ENCODE measurements around the gene WNT10A. TPM values are rescaled to one million over a fixed set of nuclear protein-coding genes. Genes with fewer than 3 reads are reported as not detected.

The WNT10A gene
- total RNA-seq, 1 donor from 2014 or later = not detected

DNA sequence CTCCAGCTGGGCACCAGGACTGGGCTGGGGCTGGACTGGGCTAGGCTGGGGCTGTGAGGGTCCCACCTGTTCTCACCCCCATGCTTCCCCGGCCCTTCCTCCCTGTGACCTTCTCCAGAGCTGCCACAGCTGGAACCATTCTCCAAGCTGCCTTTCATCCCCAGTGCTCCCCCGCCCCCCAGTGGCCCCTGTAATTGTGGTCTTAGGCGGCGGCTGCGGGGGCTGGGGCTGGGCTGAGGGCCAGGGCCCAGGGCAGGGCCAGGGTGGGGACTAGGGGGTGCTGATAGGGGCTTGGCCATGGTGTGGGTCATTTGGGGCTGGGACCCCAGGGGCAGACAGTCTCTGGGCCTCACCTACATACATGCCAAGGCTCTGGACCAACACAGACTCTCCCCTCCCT, 2.8 kb upstream of the WNT10A start:
- Histone ChIP-seq H3K4me2 (peak overlapping the region; percentile 69), H3K4me3 (no peak overlapping the region), H3K79me2 (ENCODE audit: low read depth) (no peaks in the 10 kb centered on the region), H3K9me3 (ENCODE audit: low read depth) (no peaks in the 10 kb centered on the region), H2AFZ (replicated peaks) (no peak overlapping the region), H3F3A (ENCODE audit: low read depth) (peaks cover 19% of the 10 kb centered on the region), H3K4me1 (peaks cover 40% of the 10 kb centered on the region), H3K27ac (no peak overlapping the region), H4K20me1 (ENCODE audit: low read depth) (peaks cover 77% of the 10 kb centered on the region), H3K9ac (no peak overlapping the region), H3K36me3 (no peaks in the 10 kb centered on the region), H3K27me3 (peaks cover 100% of the 10 kb centered on the region)
- Mint-ChIP-seq H3K9me3 (peaks cover 4% of the 10 kb centered on the region), H3K4me1 (peaks cover 21% of the 10 kb centered on the region), H3K4me3 (no peak overlapping the region), H3K27ac (no peak overlapping the region), H3K27me3 (ENCODE audit: insufficient read depth, low read depth) (peaks cover 74% of the 10 kb centered on the region), H3K36me3 (no peaks in the 10 kb centered on the region)
- TF ChIP-seq CTCF (IDR thresholded peaks at IDR 0.05) = peak; percentile 5
- no peak for TF ChIP-seq EZH2phosphoT487 (IDR thresholded peaks at IDR 0.05)
- TF ChIP-seq EZH2 (IDR thresholded peaks at IDR 0.05) = no peak
- DNase-seq (ENCODE audit: low spot score) = peak; percentile 50

- Histone ChIP-seq H3K4me1 (peaks cover 36% of the 10 kb centered on the region), H3K27me3 (peaks cover 100% of the 10 kb centered on the region), H3K9ac (no peak overlapping the region), H4K20me1 (ENCODE audit: low read depth) (peaks cover 75% of the 10 kb centered on the region), H3K4me3 (no peak overlapping the region), H2AFZ (replicated peaks) (no peak overlapping the region), H3F3A (ENCODE audit: low read depth) (peaks cover 19% of the 10 kb centered on the region), H3K36me3 (no peaks in the 10 kb centered on the region), H3K79me2 (ENCODE audit: low read depth) (no peaks in the 10 kb centered on the region), H3K9me3 (ENCODE audit: low read depth) (no peaks in the 10 kb centered on the region), H3K4me2 (peak overlapping the region; percentile 69), H3K27ac (no peak overlapping the region)
- no peak for TF ChIP-seq EZH2 (IDR thresholded peaks at IDR 0.05)
- no peak for TF ChIP-seq CTCF (IDR thresholded peaks at IDR 0.05)
- no peak for TF ChIP-seq EZH2phosphoT487 (IDR thresholded peaks at IDR 0.05)
- no peak for DNase-seq (ENCODE audit: low spot score)
- Mint-ChIP-seq H3K4me1 (peaks cover 22% of the 10 kb centered on the region), H3K27ac (no peak overlapping the region), H3K27me3 (ENCODE audit: insufficient read depth, low read depth) (peaks cover 74% of the 10 kb centered on the region), H3K36me3 (no peaks in the 10 kb centered on the region), H3K9me3 (peaks cover 4% of the 10 kb centered on the region), H3K4me3 (no peak overlapping the region)
These were observed 2.2 kb upstream of the WNT10A start for GRCh38 chr2:218878486-218878885.

DNA sequence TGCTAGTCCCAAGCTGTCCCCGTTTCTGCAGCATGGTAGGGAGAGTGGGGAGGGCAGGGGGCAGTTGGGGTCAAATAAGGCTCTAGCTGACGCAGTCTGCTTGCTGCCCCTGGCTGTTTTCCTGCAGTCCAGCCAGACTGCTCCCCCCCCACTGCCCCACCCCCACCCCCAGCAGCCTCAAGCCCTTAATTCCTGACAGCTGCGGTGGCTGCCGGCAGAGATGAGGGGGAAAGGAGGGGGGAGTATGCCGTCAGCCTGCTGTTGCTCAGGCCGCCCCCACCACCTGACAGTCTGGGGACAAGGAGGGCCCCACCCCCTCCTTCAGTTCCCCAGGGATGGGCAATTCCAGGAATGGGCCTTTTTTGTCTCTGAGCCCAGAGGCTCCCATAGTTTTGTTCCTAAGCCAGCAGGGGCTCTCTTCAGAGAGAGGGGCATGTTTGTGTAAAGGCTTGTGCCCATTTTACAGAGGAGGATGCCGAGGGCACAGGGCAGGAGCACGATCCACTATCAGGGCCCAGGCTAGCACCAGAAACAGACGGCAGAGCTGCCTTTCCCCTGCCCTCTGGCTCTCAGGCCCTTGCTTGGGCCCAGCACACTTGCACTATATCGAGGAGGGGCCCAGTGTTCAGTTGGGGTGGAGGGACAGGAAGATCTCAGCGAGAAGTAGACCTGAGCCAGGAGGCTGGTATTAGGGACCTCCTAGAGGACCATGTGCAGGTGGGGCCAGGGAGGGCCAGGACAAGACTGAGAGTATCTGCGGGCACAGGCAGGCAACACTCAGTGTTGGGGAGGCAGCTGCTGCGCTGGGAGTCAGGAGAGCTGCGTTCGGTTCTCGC, 1.5 kb upstream of the WNT10A start:
- Histone ChIP-seq H3F3A (ENCODE audit: low read depth) (peaks cover 19% of the 10 kb centered on the region), H3K27ac (no peak overlapping the region), H4K20me1 (ENCODE audit: low read depth) (peaks cover 68% of the 10 kb centered on the region), H3K9me3 (ENCODE audit: low read depth) (no peaks in the 10 kb centered on the region), H3K79me2 (ENCODE audit: low read depth) (no peaks in the 10 kb centered on the region), H3K9ac (no peak overlapping the region), H3K27me3 (peaks cover 100% of the 10 kb centered on the region), H3K4me3 (peak overlapping the region; percentile 29), H2AFZ (replicated peaks) (no peak overlapping the region), H3K4me2 (peak overlapping the region; percentile 69), H3K4me1 (peaks cover 32% of the 10 kb centered on the region), H3K36me3 (no peaks in the 10 kb centered on the region)
- Mint-ChIP-seq H3K27ac (no peak overlapping the region), H3K9me3 (peaks cover 4% of the 10 kb centered on the region), H3K4me3 (peak overlapping the region; percentile 57), H3K27me3 (ENCODE audit: insufficient read depth, low read depth) (peaks cover 76% of the 10 kb centered on the region), H3K36me3 (no peaks in the 10 kb centered on the region), H3K4me1 (peaks cover 22% of the 10 kb centered on the region)
- TF ChIP-seq EZH2 (IDR thresholded peaks at IDR 0.05) (no peak), CTCF (IDR thresholded peaks at IDR 0.05) (no peak), EZH2phosphoT487 (IDR thresholded peaks at IDR 0.05) (no peak)
- DNase-seq (ENCODE audit: low spot score) = peak; percentile 76
